ENCODE data around the gene COL11A2.

The COL11A2 gene

GRCh38 chr6:33147807-33148666, 44.2 kb downstream of the COL11A2 start:
- no peak for DNase-seq

DNA sequence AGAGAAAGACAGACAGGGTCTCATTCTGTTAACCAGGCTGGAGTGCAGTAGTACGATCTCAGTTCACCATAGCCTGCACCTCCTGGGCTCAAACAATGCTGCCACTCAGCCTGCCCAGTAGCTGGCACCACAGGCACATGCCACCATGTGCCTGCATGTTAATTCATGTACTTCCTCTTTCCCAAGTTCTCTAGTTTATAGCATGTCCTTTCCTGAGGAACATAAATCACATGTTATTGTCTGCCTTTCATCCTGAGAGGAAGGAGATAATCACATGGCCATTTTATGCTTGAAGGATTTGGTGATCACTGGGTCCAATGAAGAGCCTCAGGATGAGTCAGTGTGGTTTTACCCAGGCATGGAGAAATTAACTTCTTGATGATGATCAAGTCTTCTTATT, 47.9 kb downstream of the COL11A2 start:
- DNase-seq, result no peak

GRCh38 chr6:33143113-33143770, 49.0 kb downstream of the COL11A2 start:
- DNase-seq, result no peak

DNA sequence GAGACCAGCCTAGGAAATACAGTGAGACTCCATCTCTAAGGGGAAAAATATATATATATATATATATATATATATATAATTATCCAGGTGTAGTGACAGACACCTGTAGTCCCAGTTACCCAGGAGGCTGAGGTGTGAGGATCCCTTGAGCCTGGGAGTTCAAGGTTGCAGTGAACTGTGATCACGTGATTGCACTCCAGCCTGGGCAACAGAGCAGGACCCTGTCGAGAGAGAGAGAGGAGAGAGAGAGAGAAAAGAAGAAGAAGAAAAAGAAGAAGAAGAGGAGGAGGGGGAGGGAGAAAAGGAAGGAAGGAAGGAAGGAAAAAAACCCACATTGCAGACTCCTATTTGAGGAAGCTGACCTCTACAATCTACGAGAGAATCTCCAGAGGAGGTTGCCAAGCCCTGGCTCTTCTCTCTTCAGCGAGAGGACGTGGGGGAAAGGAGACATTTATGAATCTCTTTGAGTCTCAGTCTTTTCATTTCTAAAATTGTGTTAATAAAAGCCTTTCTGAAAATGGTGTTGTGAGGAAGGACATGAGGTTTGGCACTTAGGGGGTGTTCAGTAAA, 49.7 kb downstream of the COL11A2 start:
- DNase-seq, result no peak

- DNase-seq, result no peak
Measured at GRCh38 chr6:33140556-33140955, 51.7 kb downstream of the COL11A2 start.

DNA sequence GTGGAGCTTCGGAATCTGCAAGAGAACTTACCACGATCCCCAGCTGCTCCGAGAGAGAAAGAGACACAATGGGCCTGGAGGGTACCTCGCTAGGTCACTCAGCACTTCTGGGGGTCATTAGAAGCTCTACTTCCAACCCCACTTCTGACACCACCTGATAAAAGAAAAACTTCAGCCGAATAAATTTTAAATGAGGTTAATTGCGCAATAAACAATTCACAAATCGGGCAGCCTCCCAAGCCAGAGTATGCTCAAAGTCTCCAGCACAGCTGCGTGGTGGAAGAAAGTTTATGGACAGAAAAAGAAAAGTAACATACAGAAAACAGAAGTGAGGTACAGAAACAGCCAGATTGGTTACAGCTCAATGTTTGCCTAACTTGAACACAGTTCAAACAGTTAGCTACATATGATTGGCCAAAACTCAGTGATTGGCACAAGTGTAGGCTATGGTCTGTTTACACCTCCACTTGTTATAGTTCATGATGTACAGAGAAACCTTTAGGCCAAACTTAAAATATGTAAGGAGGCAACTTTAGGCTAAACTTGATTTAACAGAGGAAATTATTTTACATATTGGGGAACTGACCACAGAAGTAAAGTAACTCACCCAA, 52.6 kb downstream of the COL11A2 start:
- DNase-seq, result no peak

DNA sequence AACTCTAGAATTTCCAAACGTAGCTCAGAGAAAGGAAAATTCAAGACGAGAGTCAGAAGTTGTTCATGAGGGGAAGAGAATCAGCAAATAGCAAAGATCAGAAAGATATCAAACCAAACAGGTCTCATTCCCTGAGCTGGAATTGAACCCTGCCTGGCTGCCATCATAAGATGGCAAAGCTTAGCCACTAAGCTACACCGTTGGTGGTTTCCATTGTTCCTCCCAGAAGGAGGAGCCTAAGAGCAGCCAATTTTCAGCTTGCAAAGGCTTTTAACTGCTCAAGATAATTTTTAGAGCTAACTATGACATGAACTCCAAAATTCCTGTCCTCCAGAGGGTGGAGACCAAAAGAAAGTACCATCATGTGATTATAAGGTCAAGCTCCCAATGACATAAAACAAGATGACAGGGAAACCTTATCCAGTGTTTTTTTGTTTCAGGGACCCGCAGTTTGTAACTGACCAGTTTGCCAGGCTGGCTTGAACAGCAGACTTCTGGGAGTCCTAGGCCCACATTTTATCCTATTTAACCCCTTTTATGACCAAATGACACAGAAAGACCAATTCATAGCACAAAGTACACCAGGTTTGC, 55.9 kb downstream of the COL11A2 start:
- no peak for DNase-seq

DNA sequence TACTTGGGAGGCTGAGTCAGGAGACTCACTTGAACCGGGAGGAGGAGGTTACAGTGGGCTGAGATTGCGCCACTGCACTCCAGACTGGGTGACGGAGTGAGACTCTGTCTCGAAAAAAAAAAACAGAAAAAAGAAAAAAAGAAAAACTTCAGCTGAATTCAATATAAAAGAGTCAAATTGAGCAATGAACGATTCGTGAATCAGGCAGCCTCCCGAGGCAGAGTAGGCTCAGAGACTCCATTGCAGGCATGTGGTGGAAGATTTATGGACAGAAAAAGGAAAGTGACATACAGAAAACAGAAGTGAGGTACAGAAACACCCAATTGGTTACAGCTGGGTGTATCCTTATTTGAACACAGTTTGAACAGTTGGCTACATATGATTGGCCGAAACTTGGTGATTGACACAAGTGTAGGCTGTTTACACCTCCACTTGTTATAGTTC, 60.2 kb downstream of the COL11A2 start:
- no peak for DNase-seq

DNA sequence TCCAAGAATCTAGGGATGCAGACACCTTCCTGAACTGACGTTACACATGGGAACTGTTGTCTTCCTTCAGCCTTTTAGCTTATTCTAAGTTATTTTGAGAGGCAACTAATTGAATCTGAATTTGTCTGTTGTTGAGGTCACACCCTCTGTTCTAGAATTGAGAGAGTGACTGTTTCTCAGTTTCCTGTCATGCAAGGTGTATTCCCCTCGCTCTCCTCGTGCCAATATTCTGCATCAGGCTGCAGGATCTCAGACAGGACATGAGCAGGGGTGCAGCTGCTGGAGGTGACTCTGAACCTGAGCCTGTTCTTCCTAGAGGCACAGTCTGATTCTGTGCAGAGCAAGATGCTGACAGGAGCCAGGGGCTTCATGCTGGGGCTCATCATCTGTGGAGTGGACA, 63.9 kb downstream of the COL11A2 start:
- no peak for DNase-seq

DNA sequence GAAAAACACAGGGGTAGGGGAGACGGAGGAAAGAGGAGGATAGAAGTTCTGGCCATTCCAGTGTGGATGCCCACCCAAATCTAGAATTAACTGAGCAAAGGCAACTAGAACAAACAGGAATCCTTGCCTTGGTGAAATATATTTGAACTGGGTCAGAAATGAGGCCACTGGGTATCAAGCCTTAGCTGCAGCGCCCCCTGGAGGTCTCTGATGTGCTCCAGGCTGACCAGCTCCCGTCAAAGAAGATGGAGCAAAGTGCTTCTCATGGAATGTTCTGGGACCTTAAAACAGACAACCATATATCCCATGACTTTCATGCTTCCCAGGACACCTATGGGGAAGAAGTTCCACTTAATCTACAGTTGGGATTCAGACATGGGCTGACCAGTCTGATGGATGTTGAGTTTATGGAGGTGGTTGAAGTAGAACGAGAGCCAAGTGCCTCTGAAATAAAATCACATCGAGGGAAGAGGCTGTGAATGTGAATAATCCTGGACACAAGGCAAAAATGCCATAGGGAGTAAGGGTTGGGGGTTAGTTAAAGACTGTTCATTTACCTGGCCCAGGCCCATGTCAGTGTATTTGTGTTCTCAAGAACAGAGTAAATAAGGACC, 66.1 kb downstream of the COL11A2 start:
- DNase-seq, result no peak

- DNase-seq, result no peak
Measured at GRCh38 chr6:33124947-33125346, 67.3 kb downstream of the COL11A2 start.

DNA sequence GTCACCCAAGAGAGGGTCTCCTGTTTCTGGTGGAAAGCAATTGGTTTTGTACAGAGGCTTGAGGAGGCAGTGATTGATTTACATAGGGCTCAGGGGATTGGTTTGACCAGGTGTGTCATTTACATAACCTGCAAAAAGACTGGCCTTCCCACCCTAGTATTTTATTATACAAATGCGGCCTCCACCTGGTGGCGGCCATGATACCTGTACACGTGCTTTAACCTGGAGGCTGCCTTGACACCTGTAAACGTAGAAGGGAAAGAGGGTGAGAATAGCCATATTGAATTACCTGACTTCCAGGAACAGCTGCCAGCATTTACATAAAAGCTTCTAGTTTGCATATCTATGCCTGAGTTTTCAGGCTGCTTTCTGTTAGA, 67.8 kb downstream of the COL11A2 start:
- no peak for DNase-seq

DNA sequence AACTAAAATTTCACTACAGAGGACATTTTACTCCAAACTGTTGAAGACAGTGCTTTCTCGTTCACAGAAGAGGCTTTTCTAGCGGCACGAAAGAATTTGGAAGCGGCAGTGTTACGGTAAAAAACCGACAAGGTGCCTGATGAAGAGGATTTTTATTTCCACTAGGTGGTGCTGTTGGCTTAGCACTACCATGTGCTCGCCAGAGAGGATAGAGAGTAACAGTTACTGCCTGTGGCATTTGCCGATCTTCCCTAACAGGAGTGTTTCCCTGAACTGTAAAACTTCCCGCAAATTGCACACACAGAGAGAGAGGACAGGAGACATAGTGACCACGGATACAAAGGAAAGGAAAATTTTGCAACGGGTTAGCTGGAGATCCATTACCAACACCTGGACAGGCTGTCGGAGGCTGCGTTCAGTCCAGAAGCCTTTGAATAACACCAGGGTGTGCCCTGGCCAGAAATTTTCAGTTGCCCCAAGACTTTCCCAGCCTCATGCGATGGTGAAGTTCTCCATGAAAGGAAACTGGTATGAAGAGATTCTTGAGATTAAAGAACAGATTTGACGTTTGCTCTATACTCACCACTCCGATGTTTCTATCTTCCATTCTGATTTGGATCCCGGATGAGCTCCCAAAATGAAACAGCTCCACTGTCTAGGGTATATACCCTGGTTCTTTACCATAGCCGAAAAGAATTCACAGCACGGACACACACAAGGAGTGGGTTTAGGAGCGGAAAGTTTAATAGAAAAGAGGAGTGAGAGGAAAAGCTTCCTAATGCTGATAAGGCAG, 68.3 kb downstream of the COL11A2 start:
- DNase-seq, result peak; percentile 31

DNA sequence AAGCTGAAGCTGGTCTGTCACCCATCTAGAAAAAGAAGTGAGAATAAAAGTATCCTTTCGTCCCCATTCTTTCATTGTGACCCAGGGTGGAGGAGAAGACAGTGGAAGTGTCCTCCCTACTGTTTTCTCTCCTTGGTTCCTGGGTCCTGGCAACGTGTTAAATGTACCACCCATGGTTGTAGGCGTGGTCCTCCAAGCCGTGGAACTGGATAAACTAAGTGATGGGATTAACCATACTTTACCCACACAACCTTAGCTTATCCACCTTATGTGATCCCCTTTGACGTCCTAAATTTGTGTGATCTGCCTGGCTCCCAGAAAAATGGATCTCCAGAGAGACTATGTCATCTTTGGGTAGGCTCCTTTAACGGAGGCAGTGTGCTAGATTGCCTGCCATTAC, 69.1 kb downstream of the COL11A2 start:
- DNase-seq, result no peak

DNA sequence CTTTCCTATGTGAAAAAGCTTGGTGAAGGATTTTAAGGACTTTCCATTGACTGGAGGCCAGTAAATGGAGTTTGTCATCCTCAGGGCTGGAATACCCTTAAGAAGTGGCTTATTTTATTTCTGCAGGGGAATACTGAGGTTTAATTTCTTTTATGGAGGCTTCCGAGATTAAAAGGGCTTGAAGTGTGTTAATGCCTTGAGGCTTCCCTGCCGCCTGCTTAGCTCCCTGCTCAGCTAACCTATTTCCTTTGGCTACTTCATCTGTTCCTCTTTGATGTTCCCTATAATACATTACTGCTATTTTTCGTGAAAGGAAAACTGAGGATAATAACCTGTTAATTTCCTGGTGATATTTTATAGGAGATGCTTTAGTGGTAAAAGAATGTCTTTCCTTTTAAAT, 72.3 kb downstream of the COL11A2 start:
- no peak for DNase-seq

GRCh38 chr6:33118525-33119123, 73.6 kb downstream of the COL11A2 start:
- peak; percentile 20 for DNase-seq

DNA sequence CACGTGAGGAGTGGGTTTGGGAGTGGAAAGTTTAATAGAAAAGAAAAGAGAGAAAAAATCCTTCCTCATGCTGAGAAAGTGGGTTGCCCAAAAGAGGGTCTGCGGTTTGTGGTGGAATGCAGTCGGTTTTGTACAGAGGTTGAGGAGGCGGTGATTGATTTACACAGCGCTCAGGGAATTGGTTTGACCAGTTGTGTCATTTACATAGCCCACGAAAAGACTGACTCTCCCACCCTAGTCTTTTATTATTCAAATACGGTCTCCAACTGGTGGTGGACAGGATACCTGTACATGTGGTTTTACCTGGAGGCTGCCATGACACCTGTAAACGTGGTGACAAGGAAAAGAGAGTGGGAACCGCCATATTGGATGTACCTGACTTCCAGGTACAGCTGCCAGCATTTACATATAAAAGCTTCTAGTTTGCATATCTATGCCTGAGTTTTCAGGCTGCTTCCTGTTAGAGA, 74.4 kb downstream of the COL11A2 start:
- no peak for DNase-seq

DNA sequence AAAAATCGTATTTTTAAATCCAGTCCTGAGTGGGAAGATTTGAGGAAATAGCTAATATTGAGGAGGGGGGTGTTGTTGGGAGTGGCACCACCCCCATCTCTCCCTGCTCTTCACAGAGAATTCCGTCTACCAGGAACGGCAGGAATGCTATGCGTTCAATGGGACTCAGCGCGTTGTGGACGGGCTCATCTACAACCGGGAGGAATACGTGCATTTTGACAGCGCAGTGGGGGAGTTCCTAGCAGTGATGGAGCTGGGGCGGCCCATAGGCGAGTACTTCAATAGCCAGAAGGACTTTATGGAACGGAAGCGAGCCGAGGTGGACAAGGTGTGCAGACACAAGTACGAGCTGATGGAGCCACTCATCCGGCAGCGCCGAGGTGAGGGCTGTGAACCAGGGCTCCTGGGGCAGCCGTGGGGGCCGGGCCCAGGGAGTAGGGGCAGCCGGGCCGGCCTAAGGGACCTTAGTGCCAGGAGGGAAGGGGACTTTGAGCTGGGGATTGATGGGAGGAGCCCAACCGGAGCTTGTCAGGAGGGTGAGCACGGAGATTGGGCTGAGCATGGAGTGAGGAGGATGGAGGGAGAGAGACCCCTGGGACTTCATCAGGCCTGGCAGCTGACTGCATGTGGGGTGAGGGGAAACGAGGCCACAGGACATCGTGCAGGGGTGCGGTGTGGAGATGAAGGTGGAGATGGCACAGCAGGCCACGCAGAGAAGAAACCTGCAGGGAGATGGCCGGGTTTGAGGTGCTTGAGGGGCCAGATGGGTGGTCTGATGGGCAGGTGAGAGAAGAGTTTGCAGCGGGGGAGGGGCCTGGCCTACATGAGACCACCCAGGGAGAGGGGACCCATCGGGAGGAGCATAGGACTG, 75.2 kb downstream of the COL11A2 start:
- DNase-seq, result no peak

DNA sequence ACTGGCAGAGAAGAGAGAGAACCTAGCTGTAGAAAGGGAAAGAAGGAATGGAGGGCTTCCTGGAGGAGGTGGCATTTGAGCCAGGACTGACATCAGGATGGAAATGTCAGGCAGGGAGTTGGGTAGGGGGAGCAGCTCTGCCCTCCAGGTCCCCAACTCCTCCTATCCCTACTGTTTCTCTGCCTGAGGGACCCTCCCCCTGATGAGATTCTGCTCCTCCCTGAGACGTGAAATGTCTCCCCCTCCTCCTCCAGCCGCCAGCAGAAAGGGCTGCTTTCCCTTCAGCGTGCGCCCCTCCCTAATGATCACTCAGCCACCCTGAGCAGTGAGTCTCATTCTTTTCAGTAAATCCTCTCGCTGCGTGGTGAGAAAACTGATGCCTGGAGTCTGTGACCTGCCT, 75.8 kb downstream of the COL11A2 start:
- DNase-seq, result no peak

DNA sequence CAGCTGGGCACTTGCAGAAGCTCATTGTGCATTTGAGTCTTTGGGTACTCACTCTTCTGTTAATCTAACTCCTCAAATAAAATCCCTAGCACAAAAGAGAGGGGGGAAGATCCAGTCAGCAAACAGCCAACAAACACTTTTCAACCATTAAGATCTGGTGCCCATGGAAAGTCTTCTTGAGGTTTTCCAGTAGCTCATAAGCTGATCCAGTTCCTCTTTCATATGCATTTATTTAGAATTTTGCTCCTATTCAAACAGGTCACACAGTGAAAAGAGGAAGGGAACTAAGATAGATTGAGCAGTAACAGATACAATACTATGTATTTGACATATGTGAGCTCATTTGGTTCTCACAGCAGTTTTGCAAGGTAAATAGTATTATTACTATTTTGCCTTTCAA, 77.9 kb downstream of the COL11A2 start:
- no peak for DNase-seq
